Mammary epithelial cell (primary cell): ENCODE results near the gene DOCK2.

ENCODE experiments used
- CTCF ChIP-seq, 2 donors: IDR thresholded peaks in 1 of 2; conservative IDR thresholded peaks in 1 of 2; 2 replicates each; pipeline ENCODE4 v1.5.1; 2011 to 2012; ENCODE audit warnings: inconsistent platforms in 2 of 2, low read length in 2 of 2, mild to moderate bottlenecking in 2 of 2, control low read depth in 1 of 2, low read depth in 1 of 2; ENCODE audit not compliant: insufficient read depth in 1 of 2; ENCODE audit errors: extremely low read depth in 1 of 2
- EZH2 ChIP-seq: IDR thresholded peaks from 2 replicates; pipeline ENCODE4 v1.6.1; 2012; ENCODE audit warnings: low read length, inconsistent platforms, borderline replicate concordance

- no peak for TF ChIP-seq CTCF (conservative IDR thresholded peaks at IDR 0.05 in 1 of 2, IDR thresholded peaks at IDR 0.05 in 1 of 2; ENCODE audit: extremely low read depth in 1 of 2, insufficient read depth in 1 of 2, low read depth in 1 of 2, low read length in 2 of 2)
- TF ChIP-seq EZH2, result no peak
Observed at GRCh38 chr5:169999621-170000020, 362.5 kb downstream of the DOCK2 start.
